Measurements from ENCODE around the gene OR5AC2. TPM values are rescaled to one million over a fixed set of nuclear protein-coding genes. Genes with fewer than 3 reads are reported as not detected.

OR5AC2 gene, protein sequence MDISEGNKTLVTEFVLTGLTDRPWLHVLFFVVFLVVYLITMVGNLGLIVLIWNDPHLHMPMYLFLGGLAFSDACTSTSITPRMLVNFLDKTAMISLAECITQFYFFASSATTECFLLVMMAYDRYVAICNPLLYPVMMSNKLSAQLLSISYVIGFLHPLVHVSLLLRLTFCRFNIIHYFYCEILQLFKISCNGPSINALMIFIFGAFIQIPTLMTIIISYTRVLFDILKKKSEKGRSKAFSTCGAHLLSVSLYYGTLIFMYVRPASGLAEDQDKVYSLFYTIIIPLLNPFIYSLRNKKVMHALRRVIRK
- not detected for total RNA-seq

DNA sequence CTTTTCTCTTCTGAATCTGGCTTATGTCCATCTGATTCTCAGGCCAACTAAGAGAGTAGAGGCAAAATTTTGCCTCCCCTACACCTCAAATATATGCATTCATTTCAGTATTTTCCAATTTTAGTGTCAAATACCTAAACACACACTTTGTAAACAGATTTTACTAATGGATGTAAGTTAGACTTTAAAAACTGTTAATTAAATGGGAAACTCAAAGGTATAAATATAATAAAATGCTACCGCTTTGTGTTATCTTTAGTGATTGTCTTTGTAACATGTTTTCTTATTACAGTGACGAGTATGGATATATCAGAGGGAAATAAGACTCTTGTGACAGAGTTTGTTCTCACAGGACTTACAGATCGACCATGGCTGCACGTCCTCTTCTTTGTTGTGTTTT is at the start of gene OR5AC2:
Gene OR5AC2, plus strand, starts transcription at position 301 of the 400 bp plus-strand sequence. Its CDS starts 0 bp downstream, at position 301.
- H3K27ac Mint-ChIP-seq: no peak within 1 kb of the TSS
- no peaks in the 10 kb centered on the region for H3K27me3 Mint-ChIP-seq
- POLR2A ChIA-PET: no interaction called here

DNA sequence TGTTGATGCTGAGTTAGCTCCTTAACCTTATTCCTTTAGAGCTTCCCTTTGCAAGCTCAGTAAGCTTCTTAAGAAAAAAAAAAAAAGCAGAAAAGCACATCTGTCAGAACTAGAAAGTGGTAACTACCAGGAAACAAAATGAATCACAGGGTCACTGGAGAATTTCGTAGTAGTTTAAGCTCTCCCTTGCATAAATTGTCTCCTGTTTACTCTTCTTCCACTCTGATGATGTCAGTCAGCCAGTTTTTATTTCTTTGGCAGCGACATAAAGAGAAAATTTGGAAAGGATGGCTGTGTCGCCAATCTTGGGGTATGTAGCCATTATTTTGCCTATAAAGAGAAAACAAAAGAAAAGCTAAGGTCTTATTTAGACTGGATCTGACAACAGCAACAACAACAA is 48.7 kb upstream of the OR5AC2 start:
- Mint-ChIP-seq H3K36me3 (no peaks in the 10 kb centered on the region), H3K27ac (no peak overlapping the region), H3K4me3 (no peak overlapping the region), H3K27me3 (peaks cover 51% of the 10 kb centered on the region), H3K9me3 (peaks cover 4% of the 10 kb centered on the region), H3K4me1 (peaks cover 5% of the 10 kb centered on the region)
- POLR2A ChIA-PET: interaction anchor here (0.5 kb wide), 1 partner anchor 28 kb away, joined by 3 read pairs; no protein-coding TSS in a partner anchor
- ATAC-seq (ENCODE audit: low read depth) (no peak), DNase-seq (no peak)

More for the DNA sequence above, at the start of gene OR5AC2:
- ATAC-seq (ENCODE audit: low read depth) (no peak), DNase-seq (no peak)
- H3K4me1 Mint-ChIP-seq: no peaks in the 10 kb centered on the region
- H3K36me3 Mint-ChIP-seq: no peaks in the 10 kb centered on the region
- no peak within 1 kb of the TSS for H3K4me3 Mint-ChIP-seq
- H3K9me3 Mint-ChIP-seq: no peaks in the 10 kb centered on the region

- DNase-seq (no peak), ATAC-seq (ENCODE audit: low read depth) (no peak)
- H3K27me3 Mint-ChIP-seq: peaks cover 49% of the 10 kb centered on the region
- H3K4me3 Mint-ChIP-seq: peak overlapping the region; percentile 87
- H3K9me3 Mint-ChIP-seq: peaks cover 4% of the 10 kb centered on the region
- POLR2A ChIA-PET: interaction anchor here (1.0 kb wide), 1 partner anchor 484 kb away, joined by 3 read pairs; the partner anchor contains the start of gene CLDND1
- peak overlapping the region; percentile 85 for H3K27ac Mint-ChIP-seq
- H3K36me3 Mint-ChIP-seq: no peaks in the 10 kb centered on the region
- H3K4me1 Mint-ChIP-seq: peaks cover 5% of the 10 kb centered on the region
Observed at GRCh38 chr3:98038876-98039275, 48.1 kb upstream of the OR5AC2 start.

DNA sequence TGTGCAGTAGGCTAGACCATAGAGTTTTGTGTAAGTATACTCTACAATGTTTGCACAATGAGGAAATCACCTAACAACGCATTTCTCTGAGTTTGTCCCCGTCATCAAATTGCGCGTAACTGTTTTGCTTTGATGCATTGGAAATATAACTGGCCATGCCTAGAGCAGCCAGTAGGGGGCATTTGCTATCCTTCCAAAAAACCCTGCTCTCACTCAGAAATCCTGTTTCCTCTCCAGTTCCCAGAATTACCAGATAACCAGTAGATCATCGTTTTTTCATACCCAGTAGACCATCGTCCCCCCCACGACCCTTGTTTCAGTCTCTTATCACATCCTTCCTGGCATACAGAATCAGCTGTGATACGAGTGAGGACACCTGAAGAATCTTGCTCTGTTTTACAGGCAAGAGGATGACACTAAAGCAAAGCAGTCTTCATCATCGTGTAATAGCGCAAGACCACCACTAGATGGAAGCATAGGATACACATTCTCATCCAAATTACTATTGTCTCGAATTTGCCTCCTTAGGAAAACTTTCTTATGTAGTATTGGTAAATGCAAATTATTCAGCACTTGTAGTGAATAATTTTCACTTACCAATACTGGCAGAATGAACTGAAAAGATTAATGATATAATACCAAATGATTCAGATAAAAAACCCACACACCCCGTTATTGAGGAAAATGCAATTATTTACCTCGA is 47.5 kb upstream of the OR5AC2 start:
- Mint-ChIP-seq H3K4me3 (peak overlapping the region; percentile 87), H3K36me3 (no peaks in the 10 kb centered on the region), H3K9me3 (peaks cover 4% of the 10 kb centered on the region), H3K4me1 (peaks cover 5% of the 10 kb centered on the region), H3K27me3 (peaks cover 49% of the 10 kb centered on the region), H3K27ac (peak overlapping the region; percentile 85)
- DNase-seq (peak; percentile 56), ATAC-seq (ENCODE audit: low read depth) (peak; percentile 98)
- POLR2A ChIA-PET: interaction anchor here (1.0 kb wide), 1 partner anchor 484 kb away, joined by 3 read pairs; the partner anchor contains the start of gene CLDND1

GRCh38 chr3:98041350-98041749 is 45.6 kb upstream of the OR5AC2 start:
- Mint-ChIP-seq H3K4me1 (peaks cover 5% of the 10 kb centered on the region), H3K4me3 (no peak overlapping the region), H3K27me3 (peaks cover 57% of the 10 kb centered on the region), H3K27ac (no peak overlapping the region), H3K9me3 (peaks cover 4% of the 10 kb centered on the region), H3K36me3 (no peaks in the 10 kb centered on the region)
- ATAC-seq (ENCODE audit: low read depth): no peak
- POLR2A ChIA-PET: no interaction called here
- no peak for DNase-seq

DNA sequence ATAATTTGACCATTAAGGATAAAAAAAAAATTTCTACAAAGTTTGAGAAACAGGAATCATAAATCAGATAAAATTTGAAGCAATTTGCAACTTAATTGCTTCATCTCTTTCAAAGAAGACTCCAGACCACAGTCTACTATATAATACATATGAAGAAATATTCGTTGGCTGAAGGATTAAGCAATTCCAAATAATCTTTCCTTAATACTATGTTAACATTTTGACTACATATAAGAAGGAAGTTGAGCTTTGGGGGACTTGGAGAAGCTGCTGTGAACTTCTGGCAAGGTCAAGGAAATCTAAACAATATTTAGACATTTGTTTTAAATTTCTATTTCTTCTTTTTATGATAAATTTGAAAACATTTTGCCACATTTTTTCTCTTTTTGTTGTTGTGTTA is 38.4 kb upstream of the OR5AC2 start:
- no peak for ATAC-seq (ENCODE audit: low read depth)
- Mint-ChIP-seq H3K4me3 (no peak overlapping the region), H3K27ac (no peak overlapping the region), H3K36me3 (no peaks in the 10 kb centered on the region), H3K4me1 (no peaks in the 10 kb centered on the region), H3K27me3 (peaks cover 37% of the 10 kb centered on the region), H3K9me3 (no peaks in the 10 kb centered on the region)
- DNase-seq: no peak
- POLR2A ChIA-PET: no interaction called here

GRCh38 chr3:98049271-98049670 is 37.7 kb upstream of the OR5AC2 start:
- no peaks in the 10 kb centered on the region for H3K9me3 Mint-ChIP-seq
- POLR2A ChIA-PET: no interaction called here
- ATAC-seq (ENCODE audit: low read depth) (no peak), DNase-seq (no peak)
- H3K4me1 Mint-ChIP-seq: no peaks in the 10 kb centered on the region
- peaks cover 33% of the 10 kb centered on the region for H3K27me3 Mint-ChIP-seq
- no peaks in the 10 kb centered on the region for H3K36me3 Mint-ChIP-seq
- no peak overlapping the region for H3K27ac Mint-ChIP-seq
- no peak overlapping the region for H3K4me3 Mint-ChIP-seq

DNA sequence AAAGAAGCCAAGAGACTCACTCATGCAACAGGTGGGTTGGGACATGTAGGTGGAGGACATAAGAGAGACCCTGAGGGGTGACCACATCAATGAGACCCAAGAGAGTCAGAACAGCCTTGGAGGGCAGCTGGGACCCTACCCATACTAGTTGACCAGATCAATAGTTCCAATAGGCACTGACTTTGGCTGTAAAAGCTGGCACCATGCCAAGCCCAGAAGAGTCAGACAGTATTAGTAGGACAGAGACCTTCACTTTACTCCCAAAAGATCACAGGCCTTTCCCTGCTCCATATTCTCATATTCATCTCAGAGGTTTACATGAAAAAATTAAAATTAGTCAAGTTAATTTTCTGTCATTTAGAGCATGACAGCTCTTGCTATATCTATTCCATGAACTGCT is 30.9 kb upstream of the OR5AC2 start:
- Mint-ChIP-seq H3K27ac (no peak overlapping the region), H3K4me3 (no peak overlapping the region), H3K27me3 (peaks cover 17% of the 10 kb centered on the region), H3K4me1 (no peaks in the 10 kb centered on the region), H3K9me3 (no peaks in the 10 kb centered on the region), H3K36me3 (no peaks in the 10 kb centered on the region)
- DNase-seq (no peak), ATAC-seq (ENCODE audit: low read depth) (no peak)
- POLR2A ChIA-PET: no interaction called here

- POLR2A ChIA-PET: no interaction called here
- ATAC-seq (ENCODE audit: low read depth) (no peak), DNase-seq (no peak)
- Mint-ChIP-seq H3K4me3 (no peak overlapping the region), H3K27me3 (peaks cover 16% of the 10 kb centered on the region), H3K36me3 (no peaks in the 10 kb centered on the region), H3K4me1 (no peaks in the 10 kb centered on the region), H3K27ac (no peak overlapping the region), H3K9me3 (no peaks in the 10 kb centered on the region)
Observed at GRCh38 chr3:98057631-98058030, 29.3 kb upstream of the OR5AC2 start.

- POLR2A ChIA-PET: no interaction called here
- Mint-ChIP-seq H3K9me3 (no peaks in the 10 kb centered on the region), H3K36me3 (no peaks in the 10 kb centered on the region), H3K4me1 (no peaks in the 10 kb centered on the region), H3K27me3 (peaks cover 19% of the 10 kb centered on the region), H3K4me3 (no peak overlapping the region), H3K27ac (no peak overlapping the region)
- ATAC-seq (ENCODE audit: low read depth) (no peak), DNase-seq (no peak)
Observed at GRCh38 chr3:98058244-98058960, 28.6 kb upstream of the OR5AC2 start.

GRCh38 chr3:98068824-98069223 is 18.1 kb upstream of the OR5AC2 start:
- Mint-ChIP-seq H3K27ac (no peak overlapping the region), H3K9me3 (no peaks in the 10 kb centered on the region), H3K4me1 (no peaks in the 10 kb centered on the region), H3K36me3 (no peaks in the 10 kb centered on the region), H3K27me3 (peaks cover 13% of the 10 kb centered on the region), H3K4me3 (no peak overlapping the region)
- DNase-seq (no peak), ATAC-seq (ENCODE audit: low read depth) (no peak)
- POLR2A ChIA-PET: no interaction called here

- no peak overlapping the region for H3K4me3 Mint-ChIP-seq
- no peaks in the 10 kb centered on the region for H3K36me3 Mint-ChIP-seq
- POLR2A ChIA-PET: no interaction called here
- no peaks in the 10 kb centered on the region for H3K9me3 Mint-ChIP-seq
- peaks cover 11% of the 10 kb centered on the region for H3K27me3 Mint-ChIP-seq
- ATAC-seq (ENCODE audit: low read depth) (no peak), DNase-seq (no peak)
- H3K27ac Mint-ChIP-seq: no peak overlapping the region
- H3K4me1 Mint-ChIP-seq: no peaks in the 10 kb centered on the region
Observed at GRCh38 chr3:98070840-98071239, 16.1 kb upstream of the OR5AC2 start.

DNA sequence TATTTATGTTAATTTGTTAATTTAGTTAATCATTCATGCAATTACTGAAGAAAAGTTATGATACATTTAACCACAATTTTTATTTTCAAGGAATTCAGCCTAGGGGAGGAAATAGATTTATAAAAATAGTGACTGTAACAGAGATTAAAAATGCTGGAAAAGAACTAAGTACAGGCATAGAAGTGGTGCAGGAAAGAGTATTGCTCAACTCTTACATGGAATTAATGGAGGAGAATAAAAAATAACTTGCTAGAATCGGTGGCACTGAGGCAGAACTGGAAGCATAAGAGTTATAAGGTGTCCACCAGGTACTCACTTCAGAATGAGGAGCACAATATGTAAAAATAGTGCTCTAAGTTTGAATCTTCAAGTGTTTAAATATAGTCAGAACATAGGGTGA is 13.5 kb upstream of the OR5AC2 start:
- H3K36me3 Mint-ChIP-seq: no peaks in the 10 kb centered on the region
- no peak overlapping the region for H3K27ac Mint-ChIP-seq
- no peak for ATAC-seq (ENCODE audit: low read depth)
- POLR2A ChIA-PET: no interaction called here
- H3K9me3 Mint-ChIP-seq: no peaks in the 10 kb centered on the region
- no peak for DNase-seq
- no peaks in the 10 kb centered on the region for H3K4me1 Mint-ChIP-seq
- H3K4me3 Mint-ChIP-seq: no peak overlapping the region
- H3K27me3 Mint-ChIP-seq: peaks cover 11% of the 10 kb centered on the region
